NOMO-1 treated with dmso at 0.1 percent for 144 hours (cell line): ENCODE data around the gene VPS13D.

Experiments used
- DNase-seq: peaks from one replicate; lab custom pipeline; 2025; ENCODE audit not compliant: unreplicated experiment; lab: John Stamatoyannopoulos, UW

VPS13D gene

DNA sequence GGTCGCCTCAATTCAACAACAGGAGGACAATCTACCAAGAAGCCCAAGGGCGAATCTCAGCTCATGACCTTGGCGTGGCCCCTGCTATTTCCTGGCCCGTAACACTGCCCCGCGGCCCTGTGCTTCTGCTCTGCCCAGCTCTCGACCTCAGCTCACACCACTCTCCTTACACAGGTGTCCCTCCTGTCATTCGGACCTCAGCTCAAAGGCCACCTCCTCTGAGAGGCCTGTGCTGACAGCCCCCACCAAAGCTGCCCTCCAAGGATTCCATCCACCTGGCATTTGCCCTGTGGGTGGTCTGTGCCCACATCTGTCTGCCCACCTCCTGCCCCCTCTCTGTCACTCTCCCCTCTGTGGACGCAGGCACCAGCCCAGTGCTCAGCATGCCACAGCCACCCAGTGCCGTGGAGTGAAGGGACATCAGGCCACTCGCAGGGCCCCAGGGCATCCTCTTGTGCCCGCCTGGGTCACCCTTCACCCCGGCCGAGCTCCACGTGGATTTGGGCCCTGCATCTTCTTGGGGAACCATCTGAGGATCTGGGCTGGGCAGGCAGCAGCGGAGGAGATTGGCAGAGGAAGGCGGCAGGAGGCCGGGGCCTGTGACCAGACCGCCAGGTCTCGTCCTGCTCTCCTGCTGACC lies 317.9 kb downstream of the VPS13D start:
- no peak for DNase-seq

DNA sequence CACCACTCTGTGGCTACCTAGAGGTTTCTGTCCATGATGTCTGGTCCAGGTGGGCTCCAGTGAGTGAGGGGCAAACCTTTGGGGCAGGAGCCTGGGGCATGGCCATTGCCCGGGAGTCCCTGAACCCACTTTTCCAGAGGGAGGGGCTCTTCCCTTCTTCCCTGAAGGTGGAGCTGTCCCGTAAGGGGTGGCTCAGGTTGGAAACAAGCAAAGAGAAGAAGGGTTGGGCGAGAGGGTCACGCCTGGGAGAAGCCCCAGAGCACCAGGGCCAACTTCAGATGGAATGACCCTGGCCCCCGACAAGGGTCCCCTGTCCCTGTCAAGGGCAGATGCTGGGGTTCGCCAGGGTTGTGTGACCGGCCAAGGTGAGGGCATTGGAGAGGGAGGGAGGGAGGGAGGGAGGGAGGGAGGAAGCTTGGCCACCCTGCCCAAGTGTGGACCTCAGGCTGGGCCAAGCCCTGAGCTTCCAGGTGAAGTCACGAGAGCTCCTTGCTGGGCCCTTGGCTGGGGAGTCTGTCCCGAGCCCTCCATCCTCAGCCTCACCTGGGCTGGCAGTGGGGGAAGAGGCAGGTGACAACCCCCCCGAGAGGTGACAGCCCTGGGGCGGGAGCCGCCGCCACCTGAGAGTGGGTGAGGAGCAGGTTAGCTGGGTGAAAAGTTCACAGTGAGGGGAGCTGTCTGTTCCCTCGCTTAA lies 318.6 kb downstream of the VPS13D start:
- no peak for DNase-seq

DNA sequence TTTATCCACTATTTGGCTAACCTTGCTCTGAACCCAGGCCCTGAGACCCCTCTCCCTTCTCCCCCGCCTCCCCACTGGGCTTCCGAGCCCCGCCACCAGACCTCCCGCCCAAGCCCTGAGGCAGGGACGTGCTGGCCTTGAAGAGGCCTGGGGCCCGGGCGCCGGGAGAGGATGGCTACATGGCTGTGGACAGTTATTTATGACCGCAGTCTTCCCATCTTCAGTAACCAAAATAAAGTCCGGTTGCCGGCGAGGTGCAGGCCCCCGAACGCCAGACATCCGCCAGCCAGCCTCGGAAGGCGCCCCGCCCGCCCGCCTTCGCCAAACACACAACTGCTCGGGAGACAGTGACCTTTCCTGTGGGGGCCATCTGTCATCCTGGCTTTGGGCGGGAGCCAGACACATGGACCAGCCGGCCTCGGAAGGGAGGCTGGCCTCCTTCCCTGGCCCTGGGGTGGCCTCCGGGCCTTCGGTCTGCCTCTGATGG lies 319.2 kb downstream of the VPS13D start:
- DNase-seq = no peak

DNA sequence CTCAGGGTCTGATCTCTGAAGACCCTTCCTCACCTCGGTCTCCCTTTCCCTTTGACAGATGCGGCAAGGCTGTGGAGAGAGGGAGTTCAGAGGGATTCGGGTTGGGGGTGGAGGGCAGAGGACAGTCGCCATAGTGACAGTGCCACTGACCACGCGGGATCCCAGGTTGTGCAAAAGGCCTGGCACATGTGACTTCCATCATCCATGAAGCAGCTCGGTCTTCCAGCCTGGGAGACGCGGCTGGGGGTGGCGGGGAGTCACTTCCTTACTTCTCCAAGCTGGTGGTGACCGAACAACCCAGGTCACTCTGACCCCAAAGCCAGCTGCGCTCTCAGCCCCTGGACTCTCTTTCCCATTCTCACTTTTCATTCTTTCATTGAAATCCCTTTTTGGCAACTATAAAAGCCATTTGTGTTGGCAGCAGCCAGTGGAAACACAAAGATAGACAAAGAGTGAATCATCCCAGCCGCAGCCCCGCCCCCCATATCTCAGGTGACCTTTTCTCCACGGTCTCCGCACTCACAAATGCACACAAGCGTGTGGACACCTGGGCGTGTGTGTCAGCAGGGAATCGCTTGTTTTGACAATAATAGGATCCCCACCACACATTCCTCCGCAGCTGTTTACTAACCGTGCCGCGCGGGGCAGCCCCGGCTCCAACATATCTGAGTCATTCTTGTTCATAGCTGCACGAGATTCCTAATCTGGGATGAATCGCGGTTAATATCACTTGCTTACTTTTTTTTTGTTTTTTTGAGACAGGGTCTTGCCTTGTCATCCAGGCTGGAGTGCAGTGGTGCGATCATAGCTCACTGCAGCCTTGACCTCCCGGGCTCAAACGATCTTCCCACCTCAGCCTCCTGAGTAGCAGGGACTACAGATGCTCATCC lies 319.9 kb downstream of the VPS13D start:
- no peak for DNase-seq

- DNase-seq = no peak
Measured at GRCh38 chr1:12551584-12551983, 321.8 kb downstream of the VPS13D start.

DNA sequence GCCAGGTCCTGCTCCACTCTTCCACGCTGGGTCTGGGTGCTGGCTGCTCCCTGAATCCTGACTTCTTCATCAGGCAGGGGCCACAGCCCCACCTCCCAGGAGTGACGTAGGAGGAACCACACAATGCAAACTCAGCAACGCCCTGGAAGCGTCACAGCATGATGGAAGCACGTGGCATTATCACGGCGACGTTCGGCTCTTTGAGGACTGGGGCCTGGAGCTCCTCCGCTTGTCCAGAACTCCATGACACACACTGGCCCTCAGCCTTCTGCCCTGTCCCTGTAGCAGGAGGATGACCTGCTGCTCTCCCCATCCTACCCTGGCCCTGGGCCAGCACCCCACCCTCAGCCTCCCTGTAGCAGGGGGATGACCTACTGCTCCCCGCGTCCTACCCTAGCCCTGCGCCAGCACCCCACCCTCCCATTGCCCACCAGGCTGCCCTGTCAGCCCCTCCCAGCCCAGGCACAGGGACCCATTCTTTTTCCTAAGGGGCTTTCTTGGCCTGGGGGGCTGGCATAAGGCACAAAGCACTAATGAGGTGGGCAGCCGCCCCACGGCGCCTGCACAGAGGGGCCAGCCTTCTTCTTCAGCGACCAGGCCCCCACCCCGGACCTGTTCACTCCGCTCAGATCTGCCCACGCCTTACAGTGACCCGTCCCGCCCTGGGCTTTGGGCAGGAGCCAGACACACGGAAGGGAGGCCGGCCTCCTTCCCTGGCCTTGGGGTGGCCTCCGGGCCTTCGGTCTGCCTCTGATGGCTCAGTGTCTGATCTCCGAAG lies 322.5 kb downstream of the VPS13D start:
- DNase-seq = no peak

DNA sequence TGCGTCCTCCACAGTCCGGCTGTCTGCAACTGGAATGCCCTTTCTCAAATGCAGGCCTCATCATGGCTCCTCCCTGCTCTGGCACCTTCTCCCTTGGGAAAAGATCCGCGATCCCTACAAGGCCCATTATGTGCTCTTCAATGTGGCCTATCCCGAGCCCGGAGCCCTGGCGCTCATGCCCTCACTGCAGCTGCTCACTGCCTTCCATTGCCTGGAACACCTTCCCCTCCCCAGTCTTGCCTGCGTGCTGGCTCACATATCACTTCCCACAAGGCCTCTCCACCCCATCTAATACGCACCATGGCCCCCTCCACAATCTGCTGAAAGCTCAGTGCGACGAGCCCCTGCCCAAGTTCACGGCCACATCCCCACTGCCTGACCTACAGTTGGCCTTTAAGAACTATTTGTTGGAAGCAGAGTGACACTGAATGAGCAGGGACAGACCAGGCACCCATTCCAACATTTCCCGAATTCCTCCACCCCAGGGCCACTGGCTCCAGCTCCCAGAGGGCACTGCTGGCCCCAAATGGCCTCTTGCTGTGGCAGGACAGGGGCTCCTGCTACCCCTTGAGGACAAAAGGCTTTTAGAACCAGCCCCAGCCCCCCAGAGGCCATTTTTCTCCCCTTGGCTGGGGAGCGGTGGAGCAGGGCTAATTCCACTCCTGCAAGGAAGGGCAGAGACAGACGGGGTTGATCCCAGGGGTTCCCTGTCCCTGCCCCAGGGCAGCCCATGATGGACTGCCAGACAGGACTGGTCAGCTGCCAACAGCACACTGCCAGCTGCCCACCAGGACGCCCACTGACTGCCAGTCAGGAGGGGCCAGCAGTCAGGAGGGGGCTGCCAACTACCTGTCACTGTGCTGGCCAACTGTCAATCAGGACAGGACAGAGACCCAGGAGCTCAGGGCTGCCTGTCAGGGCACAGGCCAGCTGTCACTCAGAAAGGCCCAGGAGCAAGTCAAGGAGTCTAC lies 323.4 kb downstream of the VPS13D start:
- no peak for DNase-seq

DNA sequence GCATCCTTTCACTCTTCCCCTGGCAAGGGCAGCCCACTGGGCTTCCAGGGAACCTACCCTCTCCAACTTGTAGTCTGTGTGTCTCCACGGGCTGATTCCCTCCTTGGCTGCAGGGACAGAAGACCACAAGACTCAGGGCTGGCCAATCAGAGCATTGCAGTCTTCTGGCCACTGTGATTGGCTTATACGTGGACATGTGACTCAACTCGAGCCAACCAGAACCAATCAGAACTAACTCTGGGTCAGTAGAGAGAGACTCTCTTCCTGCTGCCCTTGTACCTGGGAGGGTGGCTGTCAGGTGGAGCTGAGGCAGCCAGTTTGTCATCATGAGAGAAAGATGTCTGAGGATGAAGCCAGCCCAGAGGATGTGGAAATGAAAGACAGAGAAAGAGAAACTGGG lies 324.1 kb downstream of the VPS13D start:
- DNase-seq = no peak

DNA sequence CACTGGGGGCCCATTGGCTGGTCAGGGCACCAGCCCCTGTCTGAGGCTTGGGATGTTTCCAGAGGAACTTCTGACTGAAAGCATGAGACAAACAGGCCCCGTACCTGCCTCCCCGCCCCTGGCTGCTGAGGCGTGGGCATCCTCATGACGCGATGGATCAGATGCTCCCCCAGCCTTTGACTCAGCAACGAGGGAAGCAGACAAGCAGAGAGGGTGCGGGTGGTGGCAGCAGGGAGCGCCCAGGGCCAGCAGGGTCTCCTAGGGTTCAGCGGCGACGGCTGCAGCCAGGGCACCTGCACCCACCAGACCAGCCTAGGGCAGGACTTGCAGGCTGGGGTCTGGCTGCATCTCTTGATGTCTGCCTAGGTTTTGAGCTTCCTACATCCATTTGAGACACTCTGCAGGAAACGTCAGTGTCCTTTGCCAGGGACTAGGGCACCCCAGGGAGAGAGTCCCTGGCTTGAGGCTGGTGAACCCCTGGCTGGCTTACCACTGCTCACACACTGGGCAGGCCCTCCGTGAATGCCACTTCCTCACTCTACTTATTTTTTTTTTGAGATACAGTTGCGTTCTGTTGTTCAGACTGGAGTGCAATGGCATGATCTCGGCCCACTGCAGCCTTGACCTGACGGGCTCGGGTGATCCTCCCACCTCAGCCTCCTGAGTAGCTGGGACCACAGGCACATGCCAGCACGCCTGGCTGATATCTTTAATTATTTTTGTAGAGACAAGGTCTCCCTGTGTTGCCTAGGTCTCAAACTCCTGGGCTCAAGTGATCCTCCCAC lies 324.9 kb downstream of the VPS13D start:
- DNase-seq = no peak

GRCh38 chr1:12555411-12556367 lies 325.9 kb downstream of the VPS13D start:
- no peak for DNase-seq

DNA sequence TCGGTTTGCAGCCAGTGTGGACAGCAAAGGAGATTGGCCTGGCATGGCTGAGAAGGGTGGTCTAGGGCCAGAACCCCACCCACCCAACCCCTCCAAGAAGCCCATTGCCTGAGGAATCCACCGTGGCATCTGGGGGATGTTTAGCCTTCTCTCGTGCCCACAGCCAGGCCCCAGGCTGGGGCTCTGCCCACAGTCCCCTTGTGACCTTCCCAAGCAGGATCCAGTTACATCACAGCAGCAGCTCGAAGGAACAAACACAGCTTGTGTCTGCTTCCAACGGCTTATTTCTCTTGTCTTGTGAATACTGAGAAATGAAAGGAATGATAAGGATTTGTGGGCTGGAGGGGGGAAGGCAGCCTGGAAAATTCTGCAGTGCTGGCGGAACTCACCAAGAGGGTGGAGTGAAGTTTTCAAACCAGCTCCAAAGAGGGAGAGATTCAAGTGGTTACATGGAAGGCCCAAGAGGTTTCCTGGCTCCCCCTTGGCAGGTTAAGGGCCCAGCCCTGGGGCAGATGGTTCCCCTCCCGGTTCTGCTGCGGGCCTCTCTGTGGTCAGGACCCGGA lies 326.6 kb downstream of the VPS13D start:
- no peak for DNase-seq

DNA sequence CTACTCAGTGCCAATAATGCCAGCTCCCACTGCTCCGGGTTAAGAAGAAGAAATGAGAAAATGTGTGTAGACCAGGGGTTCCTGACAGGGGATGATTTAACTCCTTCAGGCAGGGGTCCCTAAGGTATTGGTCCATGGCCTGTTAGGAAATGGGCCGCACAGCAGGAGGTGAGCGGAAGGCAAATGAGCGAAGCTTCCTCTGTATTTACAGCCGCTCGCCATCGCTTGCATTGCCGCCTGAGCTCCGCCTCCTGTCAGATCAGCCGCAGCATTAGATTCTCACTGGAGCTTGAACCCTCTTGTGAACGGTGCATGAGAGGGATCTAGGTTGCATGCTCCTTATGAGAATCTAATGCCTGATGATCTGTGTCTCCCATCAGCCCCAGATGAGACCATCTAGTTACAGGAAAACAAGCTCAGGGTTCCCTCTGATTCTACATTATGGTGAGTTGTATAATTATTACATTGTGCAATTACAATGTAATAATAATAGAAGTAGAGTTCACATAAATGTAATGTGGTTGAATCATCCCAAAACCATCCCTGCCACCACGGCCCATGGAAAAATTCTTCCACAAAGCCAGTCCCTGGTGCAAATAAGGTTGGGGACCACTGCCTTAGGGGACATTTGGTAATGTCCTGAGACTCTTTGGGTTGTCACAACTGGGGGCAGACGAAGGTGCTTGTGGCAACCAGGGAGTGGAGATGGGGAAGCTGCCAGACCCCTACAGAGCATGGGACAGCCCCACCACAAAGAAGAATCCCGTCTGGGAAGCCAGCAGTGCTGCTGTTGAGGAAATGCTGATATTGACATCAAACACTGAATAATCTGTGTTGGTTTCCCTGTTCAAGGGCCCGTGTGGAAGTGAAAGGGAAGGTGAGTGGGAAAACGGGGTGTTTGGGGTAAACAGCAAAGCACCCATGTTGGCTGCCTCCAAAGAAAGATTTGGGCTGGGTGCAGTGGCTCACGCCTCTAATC lies 327.4 kb downstream of the VPS13D start:
- DNase-seq = no peak

GRCh38 chr1:12561121-12561520 lies 331.3 kb downstream of the VPS13D start:
- no peak for DNase-seq
